ENCODE measurements around the gene BHLHE23.

- TF ChIP-seq CTCF (IDR thresholded peaks at IDR 0.05) (no peak), EP300 (IDR thresholded peaks at IDR 0.05) (no peak)
Observed at GRCh38 chr20:63036291-63036690, 29.5 kb upstream of the BHLHE23 start.
